KOPT-K1 (cell line): ENCODE results near the gene CRHBP.
"Not testable (repeated sequence)": the region's sequence is repeated elsewhere in the genome, so short reads cannot be mapped to it uniquely, and the experiment has no call there.

Experiments
- H3K27ac ChIP-seq: fragments of 200-600 bp; sonication (generic); 2 replicates; pipeline ENCODE4 v1.5.1; 2016; ENCODE audit warnings: antibody characterized with exemption, mild to moderate bottlenecking, low read depth, low read length; ENCODE audit not compliant: poor library complexity, severe bottlenecking
- H3K36me3 ChIP-seq: fragments of 200-600 bp; sonication (generic); 2 replicates; pipeline ENCODE4 v1.5.1; 2017; ENCODE audit warnings: antibody characterized with exemption, mild to moderate bottlenecking, low read length, moderate library complexity; ENCODE audit not compliant: insufficient read depth
- H3K9me3 ChIP-seq: fragments of 200-600 bp; sonication (generic); 2 replicates; pipeline ENCODE4 v1.5.1; 2017; ENCODE audit warnings: antibody characterized with exemption, low read length, mild to moderate bottlenecking; ENCODE audit not compliant: insufficient read depth, poor library complexity, severe bottlenecking

The CRHBP gene

GRCh38 chr5:76983468-76983867 lies 30.6 kb downstream of the CRHBP start:
- Histone ChIP-seq H3K27ac (no peak overlapping the region), H3K9me3 (no peaks in the 10 kb centered on the region), H3K36me3 (no peaks in the 10 kb centered on the region)

GRCh38 chr5:76986825-76987526 lies 34.1 kb downstream of the CRHBP start:
- no peaks in the 10 kb centered on the region for H3K36me3 ChIP-seq
- no peaks in the 10 kb centered on the region for H3K9me3 ChIP-seq

GRCh38 chr5:76990899-76991459 lies 38.1 kb downstream of the CRHBP start:
- Histone ChIP-seq H3K9me3 (no peaks in the 10 kb centered on the region), H3K36me3 (no peaks in the 10 kb centered on the region), H3K27ac (no peak overlapping the region)

More at GRCh38 chr5:76986825-76987526, 34.1 kb downstream of the CRHBP start:
- no peak overlapping the region for H3K27ac ChIP-seq

GRCh38 chr5:76993436-76993835 lies 40.6 kb downstream of the CRHBP start:
- not testable (repeated sequence) for H3K9me3 ChIP-seq, H3K27ac ChIP-seq, H3K36me3 ChIP-seq

- H3K9me3 ChIP-seq = no peaks in the 10 kb centered on the region
- no peaks in the 10 kb centered on the region for H3K36me3 ChIP-seq
- H3K27ac ChIP-seq = no peak overlapping the region
Measured at GRCh38 chr5:76994337-76994736, 41.5 kb downstream of the CRHBP start.

GRCh38 chr5:76998251-76998650 lies 45.4 kb downstream of the CRHBP start:
- H3K9me3 ChIP-seq, H3K27ac ChIP-seq, H3K36me3 ChIP-seq: not testable (repeated sequence)

GRCh38 chr5:76999451-76999850 lies 46.6 kb downstream of the CRHBP start:
- Histone ChIP-seq H3K9me3 (no peaks in the 10 kb centered on the region), H3K36me3 (no peaks in the 10 kb centered on the region), H3K27ac (no peak overlapping the region)

- Histone ChIP-seq H3K36me3 (no peaks in the 10 kb centered on the region), H3K9me3 (no peaks in the 10 kb centered on the region), H3K27ac (no peak overlapping the region)
Measured at GRCh38 chr5:77003246-77003645, 50.4 kb downstream of the CRHBP start.

- no peaks in the 10 kb centered on the region for H3K9me3 ChIP-seq
- H3K27ac ChIP-seq = no peak overlapping the region
- H3K36me3 ChIP-seq = no peaks in the 10 kb centered on the region
Measured at GRCh38 chr5:77006124-77006523, 53.3 kb downstream of the CRHBP start.

- Histone ChIP-seq H3K36me3 (no peaks in the 10 kb centered on the region), H3K9me3 (no peaks in the 10 kb centered on the region), H3K27ac (no peak overlapping the region)
Measured at GRCh38 chr5:77008413-77008812, 55.6 kb downstream of the CRHBP start.

- no peaks in the 10 kb centered on the region for H3K36me3 ChIP-seq
- H3K9me3 ChIP-seq = no peaks in the 10 kb centered on the region
- no peak overlapping the region for H3K27ac ChIP-seq
Measured at GRCh38 chr5:77010243-77010642, 57.4 kb downstream of the CRHBP start.

- Histone ChIP-seq H3K36me3 (no peaks in the 10 kb centered on the region), H3K27ac (no peak overlapping the region)
Measured at GRCh38 chr5:77011498-77011897, 58.7 kb downstream of the CRHBP start.

GRCh38 chr5:77012601-77013000 lies 59.8 kb downstream of the CRHBP start:
- Histone ChIP-seq H3K9me3 (no peaks in the 10 kb centered on the region), H3K36me3 (no peaks in the 10 kb centered on the region), H3K27ac (no peak overlapping the region)

More at GRCh38 chr5:77011498-77011897, 58.7 kb downstream of the CRHBP start:
- no peaks in the 10 kb centered on the region for H3K9me3 ChIP-seq

- H3K27ac ChIP-seq = no peak overlapping the region
- H3K9me3 ChIP-seq = no peaks in the 10 kb centered on the region
- no peaks in the 10 kb centered on the region for H3K36me3 ChIP-seq
Measured at GRCh38 chr5:77015938-77016569, 63.2 kb downstream of the CRHBP start.

- Histone ChIP-seq H3K9me3 (no peaks in the 10 kb centered on the region), H3K27ac (no peak overlapping the region), H3K36me3 (no peaks in the 10 kb centered on the region)
Measured at GRCh38 chr5:77016962-77017361, 64.1 kb downstream of the CRHBP start.

GRCh38 chr5:77017668-77018067 lies 64.8 kb downstream of the CRHBP start:
- H3K9me3 ChIP-seq = peaks cover 4% of the 10 kb centered on the region
- H3K36me3 ChIP-seq = no peaks in the 10 kb centered on the region
- H3K27ac ChIP-seq = no peak overlapping the region
